HCT116 (cell line): Measurements from ENCODE around the gene RHBDD3. TPM values are rescaled to one million over a fixed set of nuclear protein-coding genes. Genes with fewer than 3 reads are reported as not detected.

Experiments
- ATAC-seq: fragments of 200-7000 bp; cut with Tn5 transposase; 2 replicates; pipeline ENCODE4 v1.9.1; 2020; ENCODE audit warnings: mild to moderate bottlenecking, moderate library complexity
- BruUV-seq: library from RNA; stranded (reverse); fragments of 400-500 nt; replicated peaks from 2 replicates; lab custom pipeline; 2021; lab: Mats Ljungman, UMichigan
- CTCF ChIA-PET: fragments of 300-600 bp; sonication (Branson Sonifier 250); formaldehyde crosslinking; loops from one replicate; lab custom pipeline; 2021; ENCODE audit warnings: antibody characterized with exemption; lab: Charles Lee
- POLR2A ChIA-PET: fragments of 300-600, 350-600 bp; sonication (Branson Sonifier 250); formaldehyde crosslinking; loops from one replicate; lab custom pipeline; 2021; ENCODE audit warnings: antibody characterized with exemption; lab: Charles Lee
- RAD21 ChIA-PET, 2 experiments: fragments of 300-600 bp; sonication (Branson Sonifier 250); formaldehyde crosslinking; loops; one replicate each; lab custom pipeline; 2023; ENCODE audit warnings: low total read pairs in 2 of 2; ENCODE audit not compliant: uncharacterized antibody in 2 of 2, unreplicated experiment in 2 of 2, low non-redundant PET in 1 of 2; lab: Charles Lee
- DNase-seq: peaks from one replicate; pipeline ENCODE4 v3.0.0-alpha.2; 2010; ENCODE audit warnings: low read depth, low spot score
- H2AFZ ChIP-seq: fragments of 200-600 bp; shearing (Covaris generic), sonication (generic); 2 replicates; pipeline ENCODE4 v1.6.1; 2017; ENCODE audit warnings: low read depth, mixed run types, mixed read lengths, antibody characterized with exemption, low read length; ENCODE audit not compliant: poor library complexity, severe bottlenecking
- H3K27ac ChIP-seq: 2 replicates; pipeline ENCODE4 v1.5.1; 2012; ENCODE audit warnings: low read depth, low read length
- H3K27me3 ChIP-seq: fragments of 200-600 bp; sonication (generic); 2 replicates; pipeline ENCODE4 v1.6.1; 2016; ENCODE audit warnings: mixed run types, low read length, mixed read lengths; ENCODE audit not compliant: insufficient read depth
- H3K36me3 ChIP-seq, 2 experiments: fragments of 200-500 bp in 1 of 2; fragments of 200-600 bp in 1 of 2; sonication (Bioruptor generic) in 1 of 2; sonication (generic) in 1 of 2; 2 replicates each; pipeline versions ENCODE4 v1.5.1 to v1.6.1; 2014 to 2016; ENCODE audit warnings: low read length in 2 of 2, inconsistent platforms in 1 of 2, mixed read lengths in 1 of 2, mixed run types in 1 of 2; ENCODE audit not compliant: insufficient read depth in 2 of 2, control insufficient read depth in 1 of 2
- H3K4me1 ChIP-seq, 2 experiments: fragments of 200-600 bp in 1 of 2; sonication (generic) in 1 of 2; 2 replicates each; pipeline versions ENCODE4 v1.5.1 to v1.6.1; 2012 to 2017; ENCODE audit warnings: low read length in 2 of 2, inconsistent platforms in 1 of 2, mild to moderate bottlenecking in 1 of 2, mixed read lengths in 1 of 2, mixed run types in 1 of 2, moderate library complexity in 1 of 2; ENCODE audit not compliant: insufficient read depth in 2 of 2, control insufficient read depth in 1 of 2
- H3K4me2 ChIP-seq: fragments of 200-600 bp; sonication (generic); 2 replicates; pipeline ENCODE4 v1.6.1; 2017; ENCODE audit warnings: mixed run types, low read length, mixed read lengths
- H3K4me3 ChIP-seq, 2 experiments: fragments of 200-600 bp in 1 of 2; sonication (generic) in 1 of 2; replicated peaks in 1 of 2; 2 replicates each; pipeline ENCODE4 v1.5.1; 2011 to 2016; ENCODE audit warnings: low read length in 2 of 2, control low read depth in 1 of 2, low read depth in 1 of 2, mild to moderate bottlenecking in 1 of 2, mixed read lengths in 1 of 2, mixed run types in 1 of 2
- H3K79me2 ChIP-seq: fragments of 200-600 bp; sonication (generic); 2 replicates; pipeline ENCODE4 v1.6.1; 2017; ENCODE audit warnings: mild to moderate bottlenecking, mixed run types, low read length, moderate library complexity, mixed read lengths; ENCODE audit not compliant: insufficient read depth
- H3K9ac ChIP-seq: fragments of 200-600 bp; sonication (generic); 2 replicates; pipeline ENCODE4 v1.6.1; 2016; ENCODE audit warnings: low read length, mixed read lengths
- H3K9me2 ChIP-seq: fragments of 200-600 bp; sonication (generic), shearing (Covaris generic); 2 replicates; pipeline ENCODE4 v1.6.1; 2017; ENCODE audit warnings: mixed run types, mild to moderate bottlenecking, moderate library complexity; ENCODE audit not compliant: insufficient read depth
- H3K9me3 ChIP-seq, 2 experiments: fragments of 200-500 bp in 1 of 2; fragments of 200-600 bp in 1 of 2; sonication (Bioruptor generic) in 1 of 2; sonication (generic) in 1 of 2; 2 replicates each; pipeline ENCODE4 v1.6.1; 2014 to 2017; ENCODE audit warnings: low read length in 2 of 2, mixed read lengths in 2 of 2, inconsistent platforms in 1 of 2, low read depth in 1 of 2, mild to moderate bottlenecking in 1 of 2, mixed run types in 1 of 2, moderate library complexity in 1 of 2; ENCODE audit not compliant: control insufficient read depth in 1 of 2, insufficient read depth in 1 of 2
- H4K20me1 ChIP-seq: fragments of 200-600 bp; sonication (generic), shearing (Covaris generic); 2 replicates; pipeline ENCODE4 v1.6.1; 2017; ENCODE audit warnings: mixed run types, mild to moderate bottlenecking, moderate library complexity; ENCODE audit not compliant: insufficient read depth
- CBX3 ChIP-seq: IDR thresholded peaks from 2 replicates; pipeline ENCODE4 v1.6.1; 2012; ENCODE audit warnings: low read depth
- CEBPB ChIP-seq: IDR thresholded peaks from 2 replicates; pipeline ENCODE4 v1.6.1; 2012; ENCODE audit warnings: low read depth
- ELF1 ChIP-seq: IDR thresholded peaks from 2 replicates; pipeline ENCODE4 v1.6.1; 2012; ENCODE audit warnings: low read depth, borderline replicate concordance
- EZH2phosphoT487 ChIP-seq: fragments of 200-600 bp; IDR thresholded peaks from 2 replicates; pipeline ENCODE4 v1.6.1; 2018; ENCODE audit warnings: antibody characterized with exemption, borderline replicate concordance
- FOSL1 ChIP-seq: IDR thresholded peaks from 2 replicates; pipeline ENCODE4 v1.6.1; 2012; ENCODE audit warnings: low read depth
- MAX ChIP-seq: IDR thresholded peaks from 2 replicates; pipeline ENCODE4 v1.6.1; 2012
- POLR2AphosphoS5 ChIP-seq: IDR thresholded peaks from 2 replicates; pipeline ENCODE4 v1.6.1; 2011; ENCODE audit warnings: mild to moderate bottlenecking, low read depth, low read length, moderate library complexity
- RAD21 ChIP-seq: IDR thresholded peaks from 2 replicates; pipeline ENCODE4 v1.6.1; 2012; ENCODE audit warnings: low read depth, mild to moderate bottlenecking
- SIN3A ChIP-seq: IDR thresholded peaks from 2 replicates; pipeline ENCODE4 v1.6.1; 2012; ENCODE audit warnings: low read depth
- SP1 ChIP-seq: IDR thresholded peaks from 2 replicates; pipeline ENCODE4 v1.6.1; 2012; ENCODE audit warnings: low read depth
- SRF ChIP-seq: IDR thresholded peaks from 2 replicates; pipeline ENCODE4 v1.6.1; 2012; ENCODE audit warnings: low read depth
- ZBTB33 ChIP-seq: IDR thresholded peaks from 2 replicates; pipeline ENCODE4 v1.6.1; 2011; ENCODE audit warnings: mild to moderate bottlenecking, low read length, moderate library complexity; ENCODE audit not compliant: insufficient replicate concordance; ENCODE audit errors: extremely low read depth
- ZFX ChIP-seq: fragments of 450-650 bp; IDR thresholded peaks from 2 replicates; pipeline ENCODE4 v1.6.1; 2017
- intact Hi-C: fragments of 100-400 bp; cut with micrococcal nuclease; formaldehyde crosslinking; loops from 2 replicates; pipeline ENCODE4 v1.10.0; 2022
- total RNA-seq: library from RNA; stranded (reverse); gene quantifications from one replicate; pipeline ENCODE4 v1.2.1, GENCODE V29; 2021; ENCODE audit not compliant: unreplicated experiment
- TF ChIP-seq, protein P1 (sequence below), 3 experiments: fragments of 200-600 bp in 1 of 3; sonication (generic) in 1 of 3; IDR thresholded peaks in 2 of 3; conservative IDR thresholded peaks in 1 of 3; 2 replicates each; pipeline ENCODE4 v1.5.1; 2012 to 2017; ENCODE audit warnings: low read depth in 2 of 3, low read length in 2 of 3, antibody characterized with exemption in 1 of 3, borderline replicate concordance in 1 of 3, control low read depth in 1 of 3, mild to moderate bottlenecking in 1 of 3, mixed read lengths in 1 of 3, mixed run types in 1 of 3, moderate library complexity in 1 of 3; ENCODE audit not compliant: insufficient read depth in 1 of 3

The RHBDD3 gene
- total RNA-seq, 1 experiment from 2014 or later = 30.2 TPM

DNA sequence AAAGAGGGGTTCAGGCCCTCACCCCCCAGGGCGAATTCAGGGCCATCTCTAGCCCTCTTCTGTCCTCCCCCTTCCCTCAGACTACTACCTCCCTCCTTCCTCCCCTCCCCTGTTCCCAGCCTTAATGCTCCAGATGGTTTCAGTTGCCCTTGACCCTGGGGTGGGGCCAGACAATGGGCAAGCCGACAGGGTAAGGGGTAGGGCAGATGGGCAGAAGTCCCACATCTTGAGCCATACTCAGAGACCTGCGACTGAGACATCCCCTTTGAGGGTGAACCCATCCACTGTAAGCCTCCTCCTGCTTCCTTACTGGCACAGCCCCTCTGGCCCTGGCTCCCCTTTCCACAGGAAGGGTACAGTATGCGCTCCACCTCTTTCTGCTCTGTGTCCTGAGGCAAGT is 1.9 kb downstream of the RHBDD3 start:
- Histone ChIP-seq H3K36me3 (peaks cover 18 to 43% of the 10 kb centered on the region in 2 experiments), H3K27ac (no peak overlapping the region), H2AFZ (no peak overlapping the region), H3K79me2 (peaks cover 58% of the 10 kb centered on the region), H3K4me3 (peak overlapping the region; percentile 58 to 91), H3K9me2 (no peaks in the 10 kb centered on the region), H3K4me2 (peak overlapping the region; percentile 100), H3K27me3 (no peaks in the 10 kb centered on the region), H3K9ac (peak overlapping the region; percentile 99; the same call in 1 of the 2 replicates), H3K4me1 (peaks cover 15 to 31% of the 10 kb centered on the region in 2 experiments)
- ATAC-seq (no peak), DNase-seq (no peak)
- no TSS peak for BruUV-seq
- ChIA-PET CTCF (no interaction called here), RAD21 (no interaction called here), POLR2A (no interaction called here)
- intact Hi-C loops = no loop called here
- TF ChIP-seq CEBPB = no peak
- TF ChIP-seq FOSL1 = no peak
- no peak for TF ChIP-seq ZBTB33
- no peak for TF ChIP-seq SIN3A
- no peak for TF ChIP-seq SRF
- no peak for TF ChIP-seq RAD21
- TF ChIP-seq POLR2AphosphoS5 = no peak
- no peak for TF ChIP-seq MAX
- TF ChIP-seq ZFX = no peak
- TF ChIP-seq, all 23 proteins: peak for 0
- H3K9me3 ChIP-seq = no peaks in the 10 kb centered on the region
- peaks cover 21% of the 10 kb centered on the region; the same call in 1 of the 2 replicates for H4K20me1 ChIP-seq

- Histone ChIP-seq H3K27ac (no peak overlapping the region; the same call in 1 of the 2 replicates), H3K4me1 (peaks cover 12 to 25% of the 10 kb centered on the region in 2 experiments), H3K4me3 (no peak overlapping the region), H3K4me2 (no peak overlapping the region), H3K27me3 (no peaks in the 10 kb centered on the region), H4K20me1 (peaks cover 15% of the 10 kb centered on the region; the same call in 1 of the 2 replicates), H3K9me3 (no peaks in the 10 kb centered on the region), H2AFZ (no peak overlapping the region), H3K9ac (no peak overlapping the region), H3K36me3 (peaks cover 12 to 37% of the 10 kb centered on the region in 2 experiments), H3K79me2 (peaks cover 51% of the 10 kb centered on the region), H3K9me2 (no peaks in the 10 kb centered on the region)
- CTCF ChIA-PET = no interaction called here
- POLR2A ChIA-PET = no interaction called here
- RAD21 ChIA-PET = no interaction called here
- ATAC-seq (no peak), DNase-seq (no peak)
- intact Hi-C loops = no loop called here
- BruUV-seq = no TSS peak
- no peak for TF ChIP-seq EZH2phosphoT487
- no peak for TF ChIP-seq FOSL1
- no peak for TF ChIP-seq ZBTB33
- TF ChIP-seq, protein P1, sequence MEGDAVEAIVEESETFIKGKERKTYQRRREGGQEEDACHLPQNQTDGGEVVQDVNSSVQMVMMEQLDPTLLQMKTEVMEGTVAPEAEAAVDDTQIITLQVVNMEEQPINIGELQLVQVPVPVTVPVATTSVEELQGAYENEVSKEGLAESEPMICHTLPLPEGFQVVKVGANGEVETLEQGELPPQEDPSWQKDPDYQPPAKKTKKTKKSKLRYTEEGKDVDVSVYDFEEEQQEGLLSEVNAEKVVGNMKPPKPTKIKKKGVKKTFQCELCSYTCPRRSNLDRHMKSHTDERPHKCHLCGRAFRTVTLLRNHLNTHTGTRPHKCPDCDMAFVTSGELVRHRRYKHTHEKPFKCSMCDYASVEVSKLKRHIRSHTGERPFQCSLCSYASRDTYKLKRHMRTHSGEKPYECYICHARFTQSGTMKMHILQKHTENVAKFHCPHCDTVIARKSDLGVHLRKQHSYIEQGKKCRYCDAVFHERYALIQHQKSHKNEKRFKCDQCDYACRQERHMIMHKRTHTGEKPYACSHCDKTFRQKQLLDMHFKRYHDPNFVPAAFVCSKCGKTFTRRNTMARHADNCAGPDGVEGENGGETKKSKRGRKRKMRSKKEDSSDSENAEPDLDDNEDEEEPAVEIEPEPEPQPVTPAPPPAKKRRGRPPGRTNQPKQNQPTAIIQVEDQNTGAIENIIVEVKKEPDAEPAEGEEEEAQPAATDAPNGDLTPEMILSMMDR (IDR thresholded peaks at IDR 0.05 in 2 of 3, conservative IDR thresholded peaks at IDR 0.05 in 1 of 3; ENCODE audit: borderline replicate concordance in 1 of 3, insufficient read depth in 1 of 3, low read depth in 2 of 3, low read length in 2 of 3) = no peak
- TF ChIP-seq ELF1 = no peak
- no peak for TF ChIP-seq RAD21
- no peak for TF ChIP-seq CBX3
- no peak for TF ChIP-seq POLR2AphosphoS5
- no peak for TF ChIP-seq MAX
- no peak for TF ChIP-seq SP1
These were observed 2.5 kb downstream of the RHBDD3 start for GRCh38 chr22:29265305-29265704.
